Caco-2 (cell line): ENCODE measurements around the gene TNNI2. TPM values are rescaled to one million over a fixed set of nuclear protein-coding genes. Genes with fewer than 3 reads are reported as not detected.
A peak's percentile ranks its signal among the peaks of the same experiment; 100 is the strongest.

Source experiments
- BruUV-seq: library from RNA; stranded (reverse); fragments of 400-500 nt; replicated peaks from 2 replicates; lab custom pipeline; 2021; lab: Mats Ljungman, UMichigan
- CTCF ChIA-PET: fragments of 300-600 bp; sonication (Branson Sonifier 250); formaldehyde crosslinking; loops from one replicate; lab custom pipeline; 2022; ENCODE audit warnings: antibody characterized with exemption; lab: Charles Lee
- POLR2A ChIA-PET: fragments of 300-600 bp; sonication (Branson Sonifier 250); formaldehyde crosslinking; loops from one replicate; lab custom pipeline; 2022; ENCODE audit warnings: antibody characterized with exemption; lab: Charles Lee
- DNase-seq, 2 experiments: peaks; one replicate each; pipeline versions ENCODE4 v3.0.0 to v3.0.0-alpha.2; 2020 to 2022
- H3K27me3 ChIP-seq: replicated peaks from 2 replicates; pipeline ENCODE4 v1.6.0; 2011; ENCODE audit warnings: low read length; ENCODE audit not compliant: control insufficient read depth, insufficient read depth
- H3K36me3 ChIP-seq: 2 replicates; pipeline ENCODE4 v1.5.1; 2011; ENCODE audit warnings: low read length; ENCODE audit not compliant: control insufficient read depth, insufficient read depth
- H3K4me1 ChIP-seq: fragments of 250-450 bp; sonication (Bioruptor Pico); 2 replicates; pipeline ENCODE4 v1.5.1; 2020; ENCODE audit warnings: mild to moderate bottlenecking
- H3K4me3 ChIP-seq: 2 replicates; pipeline ENCODE4 v1.5.1; 2011; ENCODE audit warnings: low read depth, mild to moderate bottlenecking, control low read depth, low read length
- H3K9me3 ChIP-seq: fragments of 250-450 bp; sonication (Bioruptor Pico); 2 replicates; pipeline ENCODE4 v1.5.1; 2020; ENCODE audit warnings: mild to moderate bottlenecking, moderate library complexity
- H3K27ac Mint-ChIP-seq: one replicate; pipeline ENCODE4 v1.8.0; 2022; ENCODE audit warnings: mixed read lengths; ENCODE audit not compliant: unreplicated experiment
- H3K27me3 Mint-ChIP-seq: one replicate; pipeline ENCODE4 v1.8.0; 2022; ENCODE audit warnings: mixed read lengths; ENCODE audit not compliant: insufficient read depth, unreplicated experiment
- H3K36me3 Mint-ChIP-seq: one replicate; pipeline ENCODE4 v1.8.0; 2022; ENCODE audit warnings: mild to moderate bottlenecking, mixed read lengths; ENCODE audit not compliant: insufficient read depth, unreplicated experiment
- H3K4me1 Mint-ChIP-seq: one replicate; pipeline ENCODE4 v1.8.0; 2022; ENCODE audit warnings: low read depth, mixed read lengths; ENCODE audit not compliant: unreplicated experiment
- H3K4me3 Mint-ChIP-seq: one replicate; pipeline ENCODE4 v1.8.0; 2022; ENCODE audit warnings: mild to moderate bottlenecking, moderate library complexity, mixed read lengths; ENCODE audit not compliant: unreplicated experiment
- H3K9me3 Mint-ChIP-seq: one replicate; pipeline ENCODE4 v1.8.0; 2022; ENCODE audit warnings: mixed read lengths; ENCODE audit not compliant: unreplicated experiment
- intact Hi-C: fragments of 100-400 bp; cut with micrococcal nuclease; formaldehyde crosslinking; loops from one replicate; pipeline ENCODE4 v1.10.0; 2022; ENCODE audit not compliant: unreplicated experiment
- total RNA-seq: library from RNA; stranded (reverse); gene quantifications from 2 replicates; pipeline ENCODE4 v1.2.3, GENCODE V29; 2022
- TF ChIP-seq, protein P1 (sequence below), 2 experiments: fragments of 200-600 bp in 1 of 2; IDR thresholded peaks; 1 replicate in 1 of 2; 2 replicates in 1 of 2; pipeline versions ENCODE4 v1.5.1 to v1.8.0; 2011 to 2022; ENCODE audit warnings: antibody characterized with exemption in 1 of 2, control low read depth in 1 of 2, inconsistent platforms in 1 of 2, low read depth in 1 of 2, low read length in 1 of 2, mild to moderate bottlenecking in 1 of 2, moderate library complexity in 1 of 2; ENCODE audit not compliant: insufficient read depth in 1 of 2, severe bottlenecking in 1 of 2, unreplicated experiment in 1 of 2

The TNNI2 gene
- total RNA-seq, 1 experiment from 2014 or later, result 8.6 TPM

DNA sequence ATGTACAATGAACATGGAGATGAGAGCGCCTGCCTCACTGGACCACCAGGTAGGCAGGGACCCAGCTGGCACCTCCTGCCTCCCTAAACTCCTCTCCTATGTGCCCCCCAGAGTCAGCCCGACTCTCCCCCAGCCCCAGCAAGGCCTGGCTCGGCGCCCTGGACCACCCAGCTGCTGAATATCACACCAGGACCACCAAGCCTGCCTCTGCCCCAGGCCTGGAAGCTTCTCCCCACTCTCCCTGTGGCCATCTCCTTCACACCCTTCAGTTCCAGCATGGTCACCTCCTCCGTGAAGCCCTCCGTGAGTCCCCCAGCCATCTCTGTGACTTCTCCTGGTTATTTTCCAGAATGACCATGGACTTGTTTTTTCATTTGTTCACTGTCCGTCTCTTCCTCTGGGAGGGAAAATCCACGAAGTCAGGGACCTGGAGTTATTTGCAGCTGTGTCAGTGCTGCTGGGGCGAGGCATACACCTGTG, 7.7 kb downstream of the TNNI2 start:
- peaks cover 8% of the 10 kb centered on the region for H3K4me1 ChIP-seq
- ChIA-PET CTCF (no interaction called here), POLR2A (no interaction called here)
- no peaks in the 10 kb centered on the region for H3K36me3 Mint-ChIP-seq
- H3K4me3 Mint-ChIP-seq, result no peak overlapping the region
- intact Hi-C loops, result no loop called here
- BruUV-seq, result no TSS peak
- DNase-seq, result no peak
- no peaks in the 10 kb centered on the region for H3K36me3 ChIP-seq
- no peaks in the 10 kb centered on the region for H3K9me3 ChIP-seq
- H3K27ac Mint-ChIP-seq, result peak overlapping the region; percentile 45
- TF ChIP-seq, protein P1, sequence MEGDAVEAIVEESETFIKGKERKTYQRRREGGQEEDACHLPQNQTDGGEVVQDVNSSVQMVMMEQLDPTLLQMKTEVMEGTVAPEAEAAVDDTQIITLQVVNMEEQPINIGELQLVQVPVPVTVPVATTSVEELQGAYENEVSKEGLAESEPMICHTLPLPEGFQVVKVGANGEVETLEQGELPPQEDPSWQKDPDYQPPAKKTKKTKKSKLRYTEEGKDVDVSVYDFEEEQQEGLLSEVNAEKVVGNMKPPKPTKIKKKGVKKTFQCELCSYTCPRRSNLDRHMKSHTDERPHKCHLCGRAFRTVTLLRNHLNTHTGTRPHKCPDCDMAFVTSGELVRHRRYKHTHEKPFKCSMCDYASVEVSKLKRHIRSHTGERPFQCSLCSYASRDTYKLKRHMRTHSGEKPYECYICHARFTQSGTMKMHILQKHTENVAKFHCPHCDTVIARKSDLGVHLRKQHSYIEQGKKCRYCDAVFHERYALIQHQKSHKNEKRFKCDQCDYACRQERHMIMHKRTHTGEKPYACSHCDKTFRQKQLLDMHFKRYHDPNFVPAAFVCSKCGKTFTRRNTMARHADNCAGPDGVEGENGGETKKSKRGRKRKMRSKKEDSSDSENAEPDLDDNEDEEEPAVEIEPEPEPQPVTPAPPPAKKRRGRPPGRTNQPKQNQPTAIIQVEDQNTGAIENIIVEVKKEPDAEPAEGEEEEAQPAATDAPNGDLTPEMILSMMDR (IDR thresholded peaks at IDR 0.05; ENCODE audit: insufficient read depth in 1 of 2, low read depth in 1 of 2, low read length in 1 of 2, severe bottlenecking in 1 of 2, unreplicated experiment in 1 of 2), result no peak
- no peaks in the 10 kb centered on the region for H3K9me3 Mint-ChIP-seq
- H3K4me1 Mint-ChIP-seq, result peaks cover 11% of the 10 kb centered on the region
- no peaks in the 10 kb centered on the region for H3K27me3 Mint-ChIP-seq
- H3K27me3 ChIP-seq, result no peaks in the 10 kb centered on the region
- no peak overlapping the region for H3K4me3 ChIP-seq

DNA sequence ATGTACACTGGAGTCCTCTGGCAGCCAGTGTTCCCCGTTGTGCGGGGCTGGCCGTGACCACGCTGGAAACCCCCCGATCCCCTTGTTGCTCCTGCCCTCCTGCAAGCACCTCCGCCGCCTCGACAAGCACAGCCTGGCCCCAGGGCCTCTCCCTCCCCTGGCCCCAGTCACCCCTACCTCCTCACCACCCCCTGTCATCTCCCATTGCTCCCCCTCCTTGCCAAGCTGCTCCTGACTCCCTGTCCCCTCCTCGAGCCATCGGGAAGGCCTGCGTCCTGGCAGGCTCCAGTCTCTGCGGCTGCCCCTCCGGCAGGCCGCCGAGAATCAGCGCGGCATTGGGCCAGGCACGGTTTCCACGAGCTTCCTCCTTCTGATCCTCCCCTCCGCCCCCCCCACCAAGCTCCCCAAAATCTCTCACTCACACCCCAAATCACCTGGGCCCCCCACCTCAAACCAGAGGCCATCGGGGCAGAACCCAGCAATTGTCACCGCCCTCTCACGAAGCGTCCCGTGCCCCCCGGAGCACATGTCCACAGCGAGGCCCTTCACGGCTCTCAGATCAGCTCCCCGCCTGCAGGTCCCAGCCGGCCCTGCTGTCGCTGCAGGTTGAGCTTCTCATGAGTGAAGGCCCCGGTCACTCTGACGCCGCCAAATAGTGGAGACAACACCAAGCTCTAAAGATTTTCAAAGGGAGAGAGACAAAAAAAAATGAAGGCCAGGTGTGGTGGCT, 8.4 kb downstream of the TNNI2 start:
- Mint-ChIP-seq H3K4me3 (no peak overlapping the region), H3K9me3 (no peaks in the 10 kb centered on the region), H3K4me1 (peaks cover 11% of the 10 kb centered on the region), H3K27ac (peak overlapping the region; percentile 45), H3K27me3 (no peaks in the 10 kb centered on the region), H3K36me3 (no peaks in the 10 kb centered on the region)
- ChIA-PET POLR2A (no interaction called here), CTCF (interaction anchor here (1.4 to 1.9 kb wide), 2 partner anchors 35 to 304 kb away, joined by 3 to 6 read pairs; no protein-coding TSS in a partner anchor)
- H3K27me3 ChIP-seq, result no peaks in the 10 kb centered on the region
- intact Hi-C loops, result no loop called here
- H3K4me1 ChIP-seq, result peaks cover 8% of the 10 kb centered on the region
- TF ChIP-seq, protein P1 (IDR thresholded peaks at IDR 0.05; ENCODE audit: insufficient read depth in 1 of 2, low read depth in 1 of 2, low read length in 1 of 2, severe bottlenecking in 1 of 2, unreplicated experiment in 1 of 2), result no peak
- no peaks in the 10 kb centered on the region for H3K36me3 ChIP-seq
- no peak for DNase-seq
- no peak overlapping the region for H3K4me3 ChIP-seq
- H3K9me3 ChIP-seq, result no peaks in the 10 kb centered on the region
- no TSS peak for BruUV-seq

DNA sequence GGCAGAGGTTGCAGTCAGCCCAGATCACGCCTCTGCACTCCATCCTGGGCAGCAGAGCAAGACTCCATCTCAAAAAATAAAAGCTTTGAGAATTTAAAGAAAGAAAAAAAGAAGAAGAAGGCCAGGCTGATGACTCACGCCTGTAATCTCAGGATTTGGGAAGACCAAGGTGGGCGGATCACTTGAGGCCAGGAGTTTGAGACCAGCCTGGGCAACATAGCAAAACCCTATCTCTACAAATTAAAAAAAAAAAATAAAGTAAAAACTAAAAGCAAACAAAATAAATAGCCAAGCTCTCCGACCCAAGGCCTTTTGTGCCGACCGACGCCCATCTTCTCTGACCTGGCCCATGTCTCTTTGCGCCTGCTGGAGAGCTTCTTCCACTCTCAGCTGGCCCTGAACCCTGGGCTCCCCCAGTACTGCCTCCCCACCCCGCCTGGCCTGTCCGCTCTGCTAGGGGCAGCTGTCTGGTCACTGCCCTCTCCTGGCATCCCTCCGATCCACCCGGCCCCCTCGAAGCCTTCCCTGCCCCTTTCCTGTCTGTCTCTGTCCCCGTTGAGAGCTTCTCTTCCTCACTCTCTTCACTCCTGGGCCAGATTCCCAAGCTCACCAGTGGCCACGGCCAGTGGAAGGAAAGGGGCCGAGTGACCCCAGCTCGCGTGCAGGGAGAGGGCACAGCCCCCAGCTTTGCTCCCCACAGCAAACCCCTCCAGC, 9.3 kb downstream of the TNNI2 start:
- H3K4me1 ChIP-seq, result peaks cover 8% of the 10 kb centered on the region
- no peaks in the 10 kb centered on the region for H3K27me3 ChIP-seq
- Mint-ChIP-seq H3K27ac (no peak overlapping the region), H3K4me1 (peaks cover 11% of the 10 kb centered on the region), H3K9me3 (no peaks in the 10 kb centered on the region), H3K27me3 (no peaks in the 10 kb centered on the region), H3K36me3 (no peaks in the 10 kb centered on the region), H3K4me3 (no peak overlapping the region)
- BruUV-seq, result no TSS peak
- ChIA-PET CTCF (interaction anchor here (0.6 to 1.9 kb wide), 6 partner anchors 9 to 303 kb away, joined by 3 to 6 read pairs (median 4); partner anchors contain the start of gene TNNI2), POLR2A (interaction anchor here (0.6 kb wide), 1 partner anchor 13 kb away, joined by 4 read pairs; the partner anchor contains the start of gene SYT8)
- TF ChIP-seq, protein P1 (IDR thresholded peaks at IDR 0.05; ENCODE audit: insufficient read depth in 1 of 2, low read depth in 1 of 2, low read length in 1 of 2, severe bottlenecking in 1 of 2, unreplicated experiment in 1 of 2), result no peak
- DNase-seq, result no peak
- intact Hi-C loops, result no loop called here
- H3K36me3 ChIP-seq, result no peaks in the 10 kb centered on the region
- no peak overlapping the region for H3K4me3 ChIP-seq
- H3K9me3 ChIP-seq, result no peaks in the 10 kb centered on the region
